Astrocyte of the spinal cord (primary cell): ENCODE results near the gene CRTAC1.
A peak's percentile ranks its signal among the peaks of the same experiment; 100 is the strongest.

ENCODE experiments used
- DNase-seq: peaks from one replicate; pipeline ENCODE4 v3.0.0; 2011; ENCODE audit warnings: low read depth, low spot score
- H3K4me3 ChIP-seq: 2 replicates; pipeline ENCODE4 v1.5.1; 2011; ENCODE audit warnings: low read depth, mild to moderate bottlenecking, low read length, moderate library complexity
- in situ Hi-C: cut with HindIII; loops from 2 replicates; pipeline ENCODE4 v1.10.0; 2017; ENCODE audit warnings: low sequenced_read_pairs
- TF ChIP-seq, protein P1 (sequence below): IDR thresholded peaks from 2 replicates; pipeline ENCODE4 v1.5.1; 2012; ENCODE audit warnings: low read depth, mild to moderate bottlenecking, low read length, inconsistent platforms

Gene CRTAC1, protein sequence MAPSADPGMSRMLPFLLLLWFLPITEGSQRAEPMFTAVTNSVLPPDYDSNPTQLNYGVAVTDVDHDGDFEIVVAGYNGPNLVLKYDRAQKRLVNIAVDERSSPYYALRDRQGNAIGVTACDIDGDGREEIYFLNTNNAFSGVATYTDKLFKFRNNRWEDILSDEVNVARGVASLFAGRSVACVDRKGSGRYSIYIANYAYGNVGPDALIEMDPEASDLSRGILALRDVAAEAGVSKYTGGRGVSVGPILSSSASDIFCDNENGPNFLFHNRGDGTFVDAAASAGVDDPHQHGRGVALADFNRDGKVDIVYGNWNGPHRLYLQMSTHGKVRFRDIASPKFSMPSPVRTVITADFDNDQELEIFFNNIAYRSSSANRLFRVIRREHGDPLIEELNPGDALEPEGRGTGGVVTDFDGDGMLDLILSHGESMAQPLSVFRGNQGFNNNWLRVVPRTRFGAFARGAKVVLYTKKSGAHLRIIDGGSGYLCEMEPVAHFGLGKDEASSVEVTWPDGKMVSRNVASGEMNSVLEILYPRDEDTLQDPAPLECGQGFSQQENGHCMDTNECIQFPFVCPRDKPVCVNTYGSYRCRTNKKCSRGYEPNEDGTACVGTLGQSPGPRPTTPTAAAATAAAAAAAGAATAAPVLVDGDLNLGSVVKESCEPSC

DNA sequence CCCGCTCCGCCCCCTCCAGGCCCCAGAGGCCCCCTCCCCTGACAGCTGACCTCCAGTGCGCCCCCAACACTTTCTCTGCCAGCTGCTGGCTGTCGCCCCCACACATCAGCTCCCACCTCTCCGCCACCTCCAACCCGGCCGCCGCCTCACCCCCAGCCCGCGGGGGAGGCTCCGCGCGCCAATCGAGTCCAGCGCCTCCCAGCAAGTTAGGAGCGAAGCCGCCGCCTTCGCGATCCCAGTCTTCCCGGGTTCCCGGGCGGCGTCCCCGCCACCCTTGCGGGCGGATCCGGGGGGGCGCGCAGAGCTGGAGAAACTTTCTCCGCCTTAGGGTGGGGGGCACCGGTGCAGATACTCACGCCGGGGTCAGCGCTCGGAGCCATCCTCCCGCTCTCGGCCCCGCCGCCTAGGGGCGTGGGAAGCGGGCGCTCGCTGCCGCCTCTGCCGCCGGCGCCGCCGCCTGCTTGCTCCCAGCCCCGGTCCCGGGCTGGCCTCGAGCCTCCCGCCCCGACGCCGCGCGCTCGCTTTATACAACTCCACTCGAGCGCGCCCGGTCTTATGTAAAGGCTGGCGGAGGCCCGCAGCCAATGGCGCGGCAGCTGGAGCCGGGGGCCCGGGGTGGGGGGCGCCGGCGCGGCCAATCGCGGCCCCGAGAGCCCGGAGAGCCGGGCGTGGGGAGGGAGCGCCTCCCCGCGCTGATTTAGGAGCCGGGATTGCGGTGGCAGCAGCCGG is at the start of gene CRTAC1:
Gene CRTAC1, minus strand, starts transcription at position 529 of the 729 bp plus-strand sequence. Its CDS starts 149 bp downstream, at position 380.
- peak; percentile 8 for DNase-seq
- in situ Hi-C loops = no loop called here
- no peak within 1 kb of the TSS for H3K4me3 ChIP-seq
- TF ChIP-seq, protein P1, sequence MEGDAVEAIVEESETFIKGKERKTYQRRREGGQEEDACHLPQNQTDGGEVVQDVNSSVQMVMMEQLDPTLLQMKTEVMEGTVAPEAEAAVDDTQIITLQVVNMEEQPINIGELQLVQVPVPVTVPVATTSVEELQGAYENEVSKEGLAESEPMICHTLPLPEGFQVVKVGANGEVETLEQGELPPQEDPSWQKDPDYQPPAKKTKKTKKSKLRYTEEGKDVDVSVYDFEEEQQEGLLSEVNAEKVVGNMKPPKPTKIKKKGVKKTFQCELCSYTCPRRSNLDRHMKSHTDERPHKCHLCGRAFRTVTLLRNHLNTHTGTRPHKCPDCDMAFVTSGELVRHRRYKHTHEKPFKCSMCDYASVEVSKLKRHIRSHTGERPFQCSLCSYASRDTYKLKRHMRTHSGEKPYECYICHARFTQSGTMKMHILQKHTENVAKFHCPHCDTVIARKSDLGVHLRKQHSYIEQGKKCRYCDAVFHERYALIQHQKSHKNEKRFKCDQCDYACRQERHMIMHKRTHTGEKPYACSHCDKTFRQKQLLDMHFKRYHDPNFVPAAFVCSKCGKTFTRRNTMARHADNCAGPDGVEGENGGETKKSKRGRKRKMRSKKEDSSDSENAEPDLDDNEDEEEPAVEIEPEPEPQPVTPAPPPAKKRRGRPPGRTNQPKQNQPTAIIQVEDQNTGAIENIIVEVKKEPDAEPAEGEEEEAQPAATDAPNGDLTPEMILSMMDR = no peak

DNA sequence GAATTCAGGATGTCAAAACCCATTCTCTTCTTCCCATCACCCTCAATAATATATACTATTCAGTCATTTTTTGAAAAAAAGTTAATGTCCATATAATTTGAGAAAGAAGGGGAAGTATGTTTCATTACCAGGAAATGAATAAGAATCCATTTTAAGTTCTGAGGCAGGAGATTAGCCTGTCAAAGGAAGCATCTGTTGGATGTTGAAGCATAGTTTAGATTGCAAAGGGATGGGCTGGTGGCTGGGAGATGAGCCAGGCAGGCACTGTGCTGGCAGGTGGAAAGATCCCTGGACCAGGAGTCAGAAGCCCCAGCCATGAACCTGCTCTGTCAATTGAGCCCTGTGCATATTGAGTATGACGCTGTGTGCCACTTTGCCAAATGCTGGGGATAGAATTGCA is 48.4 kb upstream of the CRTAC1 start:
- DNase-seq = no peak
- in situ Hi-C loops = no loop called here
- no peak overlapping the region for H3K4me3 ChIP-seq
- TF ChIP-seq, protein P1 = no peak

DNA sequence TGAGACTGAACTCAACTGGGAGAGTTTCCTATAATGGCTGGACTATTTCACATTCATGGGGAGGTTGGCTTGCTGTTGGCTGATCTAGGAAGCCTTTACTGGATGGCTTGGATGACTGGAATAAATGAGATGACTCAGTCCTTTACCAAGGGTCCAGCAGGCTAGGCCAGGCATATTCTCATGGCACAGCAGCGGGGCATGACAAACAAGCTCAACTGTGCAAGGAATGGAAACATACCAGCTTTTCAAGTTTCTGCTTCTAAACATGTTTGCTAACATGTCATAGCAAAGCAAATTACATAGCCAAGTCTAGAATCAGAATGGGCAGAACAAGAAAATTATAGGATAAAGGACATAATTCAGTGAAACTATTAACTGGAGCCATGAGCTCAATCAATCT is 46.8 kb upstream of the CRTAC1 start:
- TF ChIP-seq, protein P1 = no peak
- H3K4me3 ChIP-seq = no peak overlapping the region
- in situ Hi-C loops = no loop called here
- DNase-seq = no peak

DNA sequence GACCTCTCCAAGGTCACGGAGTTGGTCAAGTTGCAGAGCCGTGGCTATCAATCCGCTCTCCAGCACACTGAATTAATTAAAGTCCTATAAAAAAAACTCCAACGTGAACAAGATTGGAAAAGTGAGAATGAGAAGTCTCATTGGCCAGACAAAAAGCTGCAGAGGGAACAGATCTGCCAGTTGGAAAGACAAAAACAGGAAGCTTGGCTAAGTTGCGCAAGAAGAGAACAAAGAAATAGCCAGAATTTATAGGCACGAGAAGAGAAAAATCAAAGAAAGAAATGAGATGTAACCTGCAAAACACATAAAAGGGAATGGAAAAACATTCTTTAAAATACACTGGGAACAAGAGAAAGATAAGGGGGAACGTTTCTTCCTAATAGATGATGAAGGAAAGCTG is 45.7 kb upstream of the CRTAC1 start:
- H3K4me3 ChIP-seq = no peak overlapping the region
- in situ Hi-C loops = no loop called here
- TF ChIP-seq, protein P1 = no peak
- no peak for DNase-seq

DNA sequence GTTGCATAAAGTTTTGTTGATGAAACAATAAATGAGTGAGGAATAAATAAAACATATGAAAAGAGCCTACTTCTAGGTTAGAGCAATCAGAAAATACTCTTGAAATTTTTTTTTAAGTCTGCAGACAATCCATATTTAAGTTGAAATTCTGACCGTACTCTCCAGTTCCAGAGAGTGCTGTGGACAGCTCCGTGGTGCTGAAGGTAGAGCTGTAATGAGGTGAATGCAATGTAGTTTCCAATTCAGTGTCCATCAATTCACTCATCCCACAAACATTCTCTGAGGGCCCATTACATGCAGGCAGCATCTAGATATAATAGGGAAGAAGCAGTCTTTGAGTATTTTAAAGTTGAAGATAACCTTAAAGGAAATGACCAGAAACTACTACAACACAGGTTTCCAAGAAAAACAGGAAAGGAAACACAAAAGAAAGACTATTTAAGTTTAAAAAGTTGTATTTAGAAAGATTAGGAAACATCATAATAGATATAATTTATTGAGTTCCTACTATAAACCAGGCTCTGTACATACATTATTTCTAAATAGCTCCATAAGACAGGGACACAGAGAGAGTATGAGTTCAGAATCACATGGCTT is 44.0 kb upstream of the CRTAC1 start:
- no peak overlapping the region for H3K4me3 ChIP-seq
- peak; percentile 16 for DNase-seq
- TF ChIP-seq, protein P1 = no peak
- in situ Hi-C loops = no loop called here

DNA sequence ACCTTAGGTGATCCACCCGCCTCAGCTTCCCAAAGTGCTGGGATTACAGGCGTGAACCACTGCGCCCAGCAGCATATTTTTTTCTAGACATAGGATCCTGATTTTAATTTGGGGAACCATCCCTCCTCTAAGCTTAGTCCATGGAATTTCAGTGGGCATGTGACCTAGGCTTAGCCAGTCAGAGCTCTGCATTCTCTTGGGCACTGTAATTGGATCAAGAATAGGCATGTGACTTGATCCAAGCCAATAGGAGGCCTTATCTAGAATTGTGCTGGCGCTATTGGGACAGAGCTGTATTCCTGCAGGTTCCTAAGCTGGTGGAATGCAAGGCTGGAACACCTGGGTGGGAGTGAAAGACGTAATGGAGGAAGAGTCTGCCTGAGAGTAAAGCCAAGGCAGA is 36.7 kb upstream of the CRTAC1 start:
- DNase-seq = no peak
- TF ChIP-seq, protein P1 = no peak
- in situ Hi-C loops = no loop called here
- H3K4me3 ChIP-seq = no peak overlapping the region
